GM06990 (cell line): ENCODE results near the gene GSTM4.
"Not testable (repeated sequence)": the region's sequence is repeated elsewhere in the genome, so short reads cannot be mapped to it uniquely, and the experiment has no call there.

Source experiments
- DNase-seq: peaks from one replicate; pipeline ENCODE4 v3.0.0-alpha.2; 2011; ENCODE audit not compliant: insufficient read length; ENCODE audit errors: extremely low read depth
- H3K27me3 ChIP-seq: replicated peaks from 2 replicates; pipeline ENCODE4 v1.6.0; 2011; ENCODE audit warnings: low read length; ENCODE audit not compliant: control insufficient read depth, insufficient read depth
- H3K36me3 ChIP-seq: 2 replicates; pipeline ENCODE4 v1.5.1; 2011; ENCODE audit warnings: low read length; ENCODE audit not compliant: control insufficient read depth, insufficient read depth
- H3K4me3 ChIP-seq: replicated peaks from 2 replicates; pipeline ENCODE4 v1.5.1; 2011; ENCODE audit warnings: low read depth, mild to moderate bottlenecking, control low read depth, low read length
- CTCF ChIP-seq: IDR thresholded peaks from 2 replicates; pipeline ENCODE4 v1.5.1; 2011; ENCODE audit warnings: low read length, control low read depth, mild to moderate bottlenecking, inconsistent platforms; ENCODE audit not compliant: insufficient read depth, poor library complexity, severe bottlenecking

GSTM4 gene

GRCh38 chr1:109677459-109677858 lies 21.6 kb downstream of the GSTM4 start:
- no peak for DNase-seq
- Histone ChIP-seq H3K36me3 (no peaks in the 10 kb centered on the region), H3K4me3 (no peak overlapping the region), H3K27me3 (no peaks in the 10 kb centered on the region)
- no peak for TF ChIP-seq CTCF

GRCh38 chr1:109678637-109679036 lies 22.7 kb downstream of the GSTM4 start:
- H3K36me3 ChIP-seq, H3K4me3 ChIP-seq, DNase-seq, H3K27me3 ChIP-seq: not testable (repeated sequence)

GRCh38 chr1:109684777-109685176 lies 28.9 kb downstream of the GSTM4 start:
- H3K27me3 ChIP-seq, H3K4me3 ChIP-seq, H3K36me3 ChIP-seq, DNase-seq: not testable (repeated sequence)

GRCh38 chr1:109685399-109685798 lies 29.5 kb downstream of the GSTM4 start:
- not testable (repeated sequence) for H3K36me3 ChIP-seq, H3K27me3 ChIP-seq, H3K4me3 ChIP-seq, DNase-seq

GRCh38 chr1:109685890-109686289 lies 30.0 kb downstream of the GSTM4 start:
- not testable (repeated sequence) for H3K4me3 ChIP-seq, DNase-seq, H3K36me3 ChIP-seq, H3K27me3 ChIP-seq

GRCh38 chr1:109687109-109687508 lies 31.2 kb downstream of the GSTM4 start:
- not testable (repeated sequence) for DNase-seq, H3K4me3 ChIP-seq, H3K27me3 ChIP-seq, H3K36me3 ChIP-seq

GRCh38 chr1:109687641-109688499 lies 32.0 kb downstream of the GSTM4 start, which contains the start of gene GSTM1:
Gene GSTM1 (plus strand): TSS chr1:109687817. CDS start chr1:109687874, 57 bp downstream.
- Histone ChIP-seq H3K27me3 (no peaks in the 10 kb centered on the region), H3K36me3 (no peaks in the 10 kb centered on the region), H3K4me3 (no peak within 1 kb of the TSS)
- no peak for DNase-seq
- TF ChIP-seq CTCF, result no peak

- no peak for TF ChIP-seq CTCF
- DNase-seq, result no peak
- H3K4me3 ChIP-seq, result no peak overlapping the region
- H3K27me3 ChIP-seq, result no peaks in the 10 kb centered on the region
- no peaks in the 10 kb centered on the region for H3K36me3 ChIP-seq
Measured at GRCh38 chr1:109689844-109690405, 34.0 kb downstream of the GSTM4 start.
